ENCODE data around the gene OSGIN1.

DNA sequence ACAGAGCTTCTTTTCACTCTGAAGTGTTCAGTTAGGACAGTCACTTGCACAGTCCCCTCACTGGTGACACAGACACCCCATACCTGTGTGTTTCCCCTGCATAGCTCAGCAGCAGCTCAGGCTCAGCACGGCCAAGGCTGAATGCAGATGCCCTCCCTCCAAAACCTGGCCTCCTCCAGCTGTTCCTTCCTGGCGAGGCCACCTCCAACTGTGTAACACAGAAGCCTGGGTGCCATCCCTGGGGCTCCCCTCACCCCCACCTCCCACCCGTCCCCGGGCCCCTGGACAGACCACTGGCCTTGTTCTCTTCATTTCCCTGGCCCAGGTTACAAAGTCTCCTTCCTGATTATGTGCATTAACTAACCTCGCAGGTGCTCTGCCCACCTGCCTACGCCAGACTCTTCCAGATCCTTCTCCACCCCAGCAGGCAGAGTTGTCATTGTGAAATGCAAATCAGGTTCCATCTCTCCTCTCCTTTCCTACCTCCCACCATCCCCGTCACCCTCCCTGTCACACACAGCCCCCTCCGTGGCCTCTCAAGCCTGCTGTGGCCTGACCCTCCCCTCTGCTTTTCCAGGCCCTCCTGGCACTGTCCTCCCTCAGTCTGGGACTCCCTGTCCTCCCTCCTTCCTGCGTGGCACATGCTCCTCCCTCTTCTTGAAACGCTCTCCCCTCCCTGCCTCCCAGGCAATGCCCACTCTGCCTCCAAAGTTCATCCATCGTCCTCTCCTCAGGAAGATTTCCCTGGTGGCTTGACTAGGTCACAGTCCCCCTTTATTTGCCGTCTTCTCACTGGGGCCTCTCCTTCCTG is 27.7 kb upstream of the OSGIN1 start:
- TF ChIP-seq, protein P1, sequence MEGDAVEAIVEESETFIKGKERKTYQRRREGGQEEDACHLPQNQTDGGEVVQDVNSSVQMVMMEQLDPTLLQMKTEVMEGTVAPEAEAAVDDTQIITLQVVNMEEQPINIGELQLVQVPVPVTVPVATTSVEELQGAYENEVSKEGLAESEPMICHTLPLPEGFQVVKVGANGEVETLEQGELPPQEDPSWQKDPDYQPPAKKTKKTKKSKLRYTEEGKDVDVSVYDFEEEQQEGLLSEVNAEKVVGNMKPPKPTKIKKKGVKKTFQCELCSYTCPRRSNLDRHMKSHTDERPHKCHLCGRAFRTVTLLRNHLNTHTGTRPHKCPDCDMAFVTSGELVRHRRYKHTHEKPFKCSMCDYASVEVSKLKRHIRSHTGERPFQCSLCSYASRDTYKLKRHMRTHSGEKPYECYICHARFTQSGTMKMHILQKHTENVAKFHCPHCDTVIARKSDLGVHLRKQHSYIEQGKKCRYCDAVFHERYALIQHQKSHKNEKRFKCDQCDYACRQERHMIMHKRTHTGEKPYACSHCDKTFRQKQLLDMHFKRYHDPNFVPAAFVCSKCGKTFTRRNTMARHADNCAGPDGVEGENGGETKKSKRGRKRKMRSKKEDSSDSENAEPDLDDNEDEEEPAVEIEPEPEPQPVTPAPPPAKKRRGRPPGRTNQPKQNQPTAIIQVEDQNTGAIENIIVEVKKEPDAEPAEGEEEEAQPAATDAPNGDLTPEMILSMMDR (IDR thresholded peaks at IDR 0.05): no peak
- no peak for TF ChIP-seq POLR2A (IDR thresholded peaks at IDR 0.05)
